Measurements from ENCODE around the gene MGST3. TPM values are rescaled to one million over a fixed set of nuclear protein-coding genes. Genes with fewer than 3 reads are reported as not detected.
"Not testable (repeated sequence)": the region's sequence is repeated elsewhere in the genome, so short reads cannot be mapped to it uniquely, and the experiment has no call there.

The MGST3 gene
- total RNA-seq, 4 donors from 2014 or later: 111 to 178 (median 135) TPM

GRCh38 chr1:165647970-165648369 lies 16.9 kb downstream of the MGST3 start:
- DNase-seq (ENCODE audit: low spot score in 2 of 2): no peak
- WGBS: 87% methylated on average over 4 of the region's 4 CpGs
- H3K4me3 ChIP-seq: no peak overlapping the region
- H3K4me1 ChIP-seq: peaks cover 30% of the 10 kb centered on the region
- H3K27ac ChIP-seq: no peak overlapping the region
- no peak for TF ChIP-seq POLR2AphosphoS5 (IDR thresholded peaks at IDR 0.05)
- TF ChIP-seq POLR2A (IDR thresholded peaks at IDR 0.05): no peak
- TF ChIP-seq CTCF (IDR thresholded peaks at IDR 0.05): no peak
- no peak for TF ChIP-seq EP300 (IDR thresholded peaks at IDR 0.05)
- peaks cover 27% of the 10 kb centered on the region for H3K36me3 ChIP-seq
- no peaks in the 10 kb centered on the region for H3K27me3 ChIP-seq
- H3K9me3 ChIP-seq: no peaks in the 10 kb centered on the region

- DNase-seq (ENCODE audit: low spot score in 2 of 2): no peak
- no peak overlapping the region for H3K4me3 ChIP-seq
- H3K9me3 ChIP-seq: no peaks in the 10 kb centered on the region
- TF ChIP-seq EP300 (IDR thresholded peaks at IDR 0.05) (no peak), CTCF (IDR thresholded peaks at IDR 0.05) (no peak), POLR2AphosphoS5 (IDR thresholded peaks at IDR 0.05) (no peak), POLR2A (IDR thresholded peaks at IDR 0.05) (no peak)
- 84% methylated on average over 7 of the region's 7 CpGs for WGBS
- no peaks in the 10 kb centered on the region for H3K27me3 ChIP-seq
- H3K4me1 ChIP-seq: peaks cover 30% of the 10 kb centered on the region
- peaks cover 38% of the 10 kb centered on the region for H3K36me3 ChIP-seq
- no peak overlapping the region for H3K27ac ChIP-seq
Observed at GRCh38 chr1:165648919-165649572, 18.0 kb downstream of the MGST3 start.

GRCh38 chr1:165650981-165651625 lies 20.1 kb downstream of the MGST3 start:
- Histone ChIP-seq H3K4me1 (peaks cover 16% of the 10 kb centered on the region), H3K9me3 (no peaks in the 10 kb centered on the region), H3K27ac (no peak overlapping the region), H3K27me3 (no peaks in the 10 kb centered on the region), H3K4me3 (no peak overlapping the region), H3K36me3 (peaks cover 58% of the 10 kb centered on the region)
- TF ChIP-seq POLR2AphosphoS5 (IDR thresholded peaks at IDR 0.05) (no peak), POLR2A (IDR thresholded peaks at IDR 0.05) (no peak)
- WGBS: 92% methylated on average over 9 of the region's 9 CpGs
- DNase-seq (ENCODE audit: low spot score in 2 of 2): no peak

GRCh38 chr1:165658766-165659580 lies 27.9 kb downstream of the MGST3 start:
- H3K4me3 ChIP-seq; DNase-seq (ENCODE audit: low spot score in 2 of 2); H3K27ac ChIP-seq; H3K27me3 ChIP-seq; H3K9me3 ChIP-seq; H3K4me1 ChIP-seq: not testable (repeated sequence)
- WGBS: 95% methylated on average over 9 of the region's 9 CpGs
- peaks cover 85% of the 10 kb centered on the region for H3K36me3 ChIP-seq

GRCh38 chr1:165659581-165659895 lies 28.5 kb downstream of the MGST3 start:
- Histone ChIP-seq H3K36me3 (peaks cover 85% of the 10 kb centered on the region), H3K4me1 (no peaks in the 10 kb centered on the region), H3K4me3 (no peak overlapping the region), H3K27ac (no peak overlapping the region), H3K9me3 (no peaks in the 10 kb centered on the region), H3K27me3 (no peaks in the 10 kb centered on the region)
- no peak for DNase-seq (ENCODE audit: low spot score in 2 of 2)
- TF ChIP-seq EP300 (IDR thresholded peaks at IDR 0.05) (no peak), CTCF (IDR thresholded peaks at IDR 0.05) (no peak), POLR2A (IDR thresholded peaks at IDR 0.05) (no peak)
- 39% methylated on average over 3 of the region's 3 CpGs for WGBS

GRCh38 chr1:165661703-165662102 lies 30.7 kb downstream of the MGST3 start:
- Histone ChIP-seq H3K4me3 (no peak overlapping the region), H3K36me3 (peaks cover 85% of the 10 kb centered on the region), H3K4me1 (no peaks in the 10 kb centered on the region), H3K27ac (no peak overlapping the region), H3K9me3 (no peaks in the 10 kb centered on the region), H3K27me3 (no peaks in the 10 kb centered on the region)
- 83% methylated on average over 2 of the region's 2 CpGs for WGBS
- no peak for TF ChIP-seq CTCF (IDR thresholded peaks at IDR 0.05)
- TF ChIP-seq EP300 (IDR thresholded peaks at IDR 0.05): no peak
- no peak for TF ChIP-seq POLR2AphosphoS5 (IDR thresholded peaks at IDR 0.05)
- TF ChIP-seq POLR2A (IDR thresholded peaks at IDR 0.05): no peak
- no peak for DNase-seq (ENCODE audit: low spot score in 2 of 2)

All from suprapubic skin (tissue), 4 donors.